ENCODE measurements around the gene MAP4K1.
A peak's percentile ranks its signal among the peaks of the same experiment; 100 is the strongest.
"Not testable (repeated sequence)": the region's sequence is repeated elsewhere in the genome, so short reads cannot be mapped to it uniquely, and the experiment has no call there.

MAP4K1 gene

GRCh38 chr19:38650911-38651584 is 33.3 kb upstream of the MAP4K1 start:
- peak; percentile 53 for DNase-seq (ENCODE audit: low read depth)

DNA sequence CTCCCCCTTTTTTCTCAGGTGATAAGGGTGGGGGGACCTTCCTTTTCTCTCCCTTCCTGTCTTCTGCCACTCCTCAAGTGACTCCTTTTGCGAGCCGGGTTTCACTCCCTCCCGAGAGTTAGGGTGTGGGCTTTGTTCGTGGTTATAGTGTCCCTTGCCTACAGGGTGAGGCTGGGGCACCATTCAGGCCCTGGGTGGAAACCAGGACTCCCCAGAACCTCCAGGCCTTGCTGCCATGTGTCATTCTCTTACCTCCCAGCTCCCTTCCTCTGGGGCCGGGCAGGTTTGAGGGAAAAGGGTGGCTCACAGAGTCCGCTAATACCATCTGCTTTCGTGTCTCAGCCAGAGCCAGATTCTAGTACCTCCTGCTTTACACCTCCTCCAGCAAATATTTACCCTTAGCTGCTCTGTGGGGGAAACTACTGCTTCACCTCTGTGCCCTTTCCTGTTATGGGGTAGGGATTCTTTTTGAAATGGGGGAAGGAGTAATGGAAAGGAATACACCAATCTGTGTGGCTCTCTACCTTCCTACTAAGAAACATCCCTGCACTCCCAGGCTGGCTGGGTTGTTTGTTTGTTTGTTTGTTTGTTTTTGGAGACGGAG is 32.5 kb upstream of the MAP4K1 start:
- no peak for DNase-seq (ENCODE audit: low read depth)

GRCh38 chr19:38649305-38650171 is 31.8 kb upstream of the MAP4K1 start:
- DNase-seq (ENCODE audit: low read depth): no peak

DNA sequence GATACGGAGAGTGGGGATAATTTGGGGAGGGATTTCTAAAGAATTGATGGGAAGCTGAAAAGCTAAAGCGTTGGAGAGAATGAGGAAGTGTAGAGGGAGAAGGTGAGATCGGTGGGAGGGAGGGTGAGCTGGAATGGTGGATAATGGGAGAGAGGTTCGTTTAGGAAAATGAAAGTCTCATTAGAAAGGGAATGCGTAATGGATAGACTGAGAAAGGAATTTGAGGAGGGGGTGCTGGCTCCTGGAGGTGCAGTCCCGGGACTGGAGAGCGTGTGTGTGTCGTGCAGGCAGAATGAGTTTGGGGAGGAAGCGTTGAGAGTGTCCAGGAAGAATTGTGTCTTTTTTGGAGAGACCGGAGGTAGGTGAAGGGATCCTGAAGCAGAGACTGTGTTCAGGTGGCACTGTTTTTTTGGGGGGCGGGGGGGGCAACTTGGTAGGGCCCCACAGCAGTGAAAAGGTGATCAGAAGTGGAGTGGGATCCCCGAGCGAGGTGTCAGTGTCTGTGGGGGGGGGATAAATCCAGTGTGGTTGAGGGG is 31.1 kb upstream of the MAP4K1 start:
- no peak for DNase-seq (ENCODE audit: low read depth)

GRCh38 chr19:38647966-38648768 is 30.4 kb upstream of the MAP4K1 start:
- DNase-seq (ENCODE audit: low read depth): no peak

- peak; percentile 96 for DNase-seq (ENCODE audit: low read depth)
Observed at GRCh38 chr19:38647368-38647965, 29.7 kb upstream of the MAP4K1 start, which contains the start of gene ACTN4. Gene ACTN4 (plus strand): TSS chr19:38647649. CDS start chr19:38647746, 97 bp downstream.

DNA sequence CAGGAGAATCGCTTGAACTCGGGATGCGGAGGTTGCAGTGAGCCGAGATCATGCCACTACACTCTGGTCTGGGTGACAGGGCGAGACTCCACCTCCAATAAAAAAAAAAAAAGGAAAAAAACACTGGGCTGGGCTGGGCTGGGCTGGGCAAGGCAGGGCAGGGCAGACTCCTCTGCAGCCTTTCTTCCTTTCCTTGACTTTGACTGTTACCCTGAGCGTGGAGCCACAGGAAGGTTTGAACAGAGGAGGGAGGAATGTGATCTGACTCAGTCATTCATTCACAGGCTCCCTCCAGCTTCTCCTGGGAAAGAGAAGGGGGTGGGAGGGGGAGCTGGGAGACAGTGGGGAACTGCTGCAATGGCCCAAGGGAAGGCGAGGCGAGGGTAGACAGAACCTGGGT is 27.0 kb upstream of the MAP4K1 start:
- DNase-seq (ENCODE audit: low read depth): no peak

- DNase-seq (ENCODE audit: low read depth): no peak
Observed at GRCh38 chr19:38642176-38642575, 24.4 kb upstream of the MAP4K1 start.

- DNase-seq (ENCODE audit: low read depth): no peak
Observed at GRCh38 chr19:38640368-38640767, 22.6 kb upstream of the MAP4K1 start.

- DNase-seq (ENCODE audit: low read depth): no peak
Observed at GRCh38 chr19:38639679-38640078, 21.9 kb upstream of the MAP4K1 start.

DNA sequence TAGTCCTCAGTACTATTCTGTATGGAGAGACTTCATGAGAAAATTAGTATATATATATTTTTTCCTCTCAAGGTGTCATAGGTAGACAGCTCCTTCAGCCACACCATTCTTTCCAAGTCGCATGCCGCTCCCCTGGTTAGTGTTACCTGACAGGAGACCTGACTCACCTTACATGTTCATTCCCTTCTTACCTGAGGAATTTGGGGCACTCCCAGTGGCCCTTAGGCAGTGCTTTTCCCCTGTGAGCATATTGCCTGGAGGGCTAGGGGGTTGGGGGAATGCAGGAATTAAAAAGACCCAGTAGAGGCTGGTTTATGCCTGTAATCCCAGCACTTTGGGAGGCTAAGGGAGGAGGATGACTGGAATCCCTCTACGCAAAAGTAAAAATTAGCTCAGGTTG is 20.7 kb upstream of the MAP4K1 start:
- DNase-seq (ENCODE audit: low read depth): no peak

DNA sequence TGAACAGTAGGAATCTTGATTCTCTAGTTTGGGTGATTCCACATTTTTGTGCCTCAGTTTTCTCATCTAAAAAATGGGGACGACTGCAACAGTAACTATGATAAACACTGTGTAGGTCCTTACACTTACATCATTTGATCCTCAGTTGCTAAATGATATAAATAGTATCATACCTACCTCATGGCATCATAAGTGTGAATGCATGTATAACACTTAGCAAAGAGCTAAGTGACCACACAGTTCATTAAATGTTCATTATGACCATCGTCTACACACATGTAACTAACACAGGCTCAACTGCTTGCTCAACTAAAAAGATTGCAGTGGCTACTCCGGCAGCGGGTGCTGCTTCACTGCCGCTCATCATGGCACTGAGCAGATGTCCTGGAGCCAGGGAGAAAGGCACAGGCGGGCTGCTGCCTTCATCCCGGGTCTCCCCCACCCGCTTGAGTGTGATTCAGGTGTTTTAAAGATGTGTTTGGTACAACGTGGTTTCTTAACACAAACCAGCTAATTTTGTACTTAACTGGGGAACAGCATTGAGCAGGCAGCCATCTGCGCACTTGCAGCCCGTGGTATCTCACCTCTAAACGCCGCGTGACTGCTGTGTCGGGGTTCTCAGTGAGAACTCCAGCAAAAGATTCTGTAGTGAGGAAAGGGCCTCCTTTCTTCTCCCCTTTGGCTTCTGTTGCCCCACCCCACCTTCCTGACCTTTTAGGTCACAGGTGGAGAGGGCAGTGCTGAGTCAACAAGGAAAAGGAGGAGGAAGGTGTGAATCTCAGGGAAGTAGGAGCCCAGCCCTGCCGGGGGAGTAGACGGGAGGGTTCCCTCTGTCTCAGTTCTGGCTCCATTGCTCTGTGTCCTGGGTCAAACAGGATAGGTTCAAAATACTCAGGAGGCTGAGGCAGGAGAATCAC is 18.0 kb upstream of the MAP4K1 start:
- DNase-seq (ENCODE audit: low read depth): no peak

- no peak for DNase-seq (ENCODE audit: low read depth)
Observed at GRCh38 chr19:38634757-38635482, 17.2 kb upstream of the MAP4K1 start.

DNA sequence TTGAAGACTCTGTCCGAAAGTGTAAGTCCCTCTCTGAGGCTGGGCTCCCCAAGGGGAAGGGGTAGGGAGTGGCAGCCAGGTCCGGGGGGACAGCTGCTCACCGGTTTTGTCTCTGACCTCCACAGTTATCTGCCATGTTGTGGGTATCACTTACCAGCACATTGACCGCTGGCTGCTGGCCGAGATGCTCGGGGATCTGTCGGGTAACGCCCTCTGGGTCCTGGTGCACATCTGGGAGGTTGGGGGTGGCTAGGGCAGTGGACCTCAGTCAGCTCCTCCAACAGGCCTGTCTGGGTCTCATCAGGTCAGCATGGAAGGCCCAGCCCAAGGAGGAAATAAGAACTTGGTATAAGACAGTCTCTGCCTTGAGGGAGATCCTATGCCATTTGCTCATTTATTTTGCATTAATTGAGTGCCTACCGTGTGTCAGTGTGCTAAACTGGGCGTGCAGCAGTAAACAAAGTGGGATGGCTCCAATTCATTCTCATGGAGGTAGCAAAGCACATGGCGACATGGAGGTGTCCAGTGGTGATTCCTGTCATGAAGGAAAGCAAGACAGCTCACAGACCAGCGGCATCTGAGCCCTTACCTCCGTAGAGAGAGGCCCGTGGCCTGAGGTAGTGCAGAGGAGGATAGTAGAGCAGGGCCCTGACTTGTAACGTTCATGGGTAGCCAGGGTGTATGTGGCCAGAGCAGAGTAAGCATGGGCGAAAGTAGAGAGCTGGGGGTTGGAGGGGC is 14.9 kb upstream of the MAP4K1 start:
- no peak for DNase-seq (ENCODE audit: low read depth)

- peak; percentile 63 for DNase-seq (ENCODE audit: low read depth)
Observed at GRCh38 chr19:38631811-38632475, 14.2 kb upstream of the MAP4K1 start.

- DNase-seq (ENCODE audit: low read depth): not testable (repeated sequence)
Observed at GRCh38 chr19:38631301-38631700, 13.5 kb upstream of the MAP4K1 start.

- no peak for DNase-seq (ENCODE audit: low read depth)
Observed at GRCh38 chr19:38629568-38629967, 11.8 kb upstream of the MAP4K1 start.

- DNase-seq (ENCODE audit: low read depth): no peak
Observed at GRCh38 chr19:38626401-38626800, 8.6 kb upstream of the MAP4K1 start.
